Activated CD4-positive, alpha-beta T cell treated with anti-CD3 and anti-CD28 coated beads for 1 hour (primary cell): ENCODE results near the gene DMAC2L.
"Not testable (repeated sequence)": the region's sequence is repeated elsewhere in the genome, so short reads cannot be mapped to it uniquely, and the experiment has no call there.

Source experiments
- DNase-seq: peaks from one replicate; pipeline ENCODE4 v3.0.0-alpha.2; 2020

DMAC2L gene

GRCh38 chr14:50333014-50333509 is 20.9 kb downstream of the DMAC2L start:
- DNase-seq: no peak

- DNase-seq: no peak
Observed at GRCh38 chr14:50334211-50334610, 22.1 kb downstream of the DMAC2L start.

GRCh38 chr14:50335389-50335788 is 23.3 kb downstream of the DMAC2L start:
- DNase-seq: no peak

GRCh38 chr14:50335989-50336824 is 24.1 kb downstream of the DMAC2L start:
- no peak for DNase-seq

- no peak for DNase-seq
Observed at GRCh38 chr14:50338587-50338986, 26.5 kb downstream of the DMAC2L start.

GRCh38 chr14:50339178-50339804 is 27.2 kb downstream of the DMAC2L start:
- no peak for DNase-seq

GRCh38 chr14:50340045-50340444 is 27.9 kb downstream of the DMAC2L start:
- DNase-seq: no peak

GRCh38 chr14:50340963-50341362 is 28.8 kb downstream of the DMAC2L start:
- DNase-seq: no peak

GRCh38 chr14:50342221-50343078 is 30.3 kb downstream of the DMAC2L start:
- DNase-seq: no peak

- no peak for DNase-seq
Observed at GRCh38 chr14:50343434-50343833, 31.3 kb downstream of the DMAC2L start.

GRCh38 chr14:50344116-50344775 is 32.1 kb downstream of the DMAC2L start:
- DNase-seq: no peak

GRCh38 chr14:50344876-50345563 is 32.9 kb downstream of the DMAC2L start:
- DNase-seq: no peak

GRCh38 chr14:50345846-50346422 is 33.8 kb downstream of the DMAC2L start:
- no peak for DNase-seq

- DNase-seq: no peak
Observed at GRCh38 chr14:50347521-50347920, 35.4 kb downstream of the DMAC2L start.

- no peak for DNase-seq
Observed at GRCh38 chr14:50348933-50349332, 36.8 kb downstream of the DMAC2L start.

GRCh38 chr14:50350975-50351374 is 38.9 kb downstream of the DMAC2L start:
- no peak for DNase-seq

- no peak for DNase-seq
Observed at GRCh38 chr14:50352584-50352983, 40.5 kb downstream of the DMAC2L start.

GRCh38 chr14:50353126-50353525 is 41.0 kb downstream of the DMAC2L start:
- DNase-seq: no peak

GRCh38 chr14:50354527-50354926 is 42.4 kb downstream of the DMAC2L start:
- DNase-seq: no peak

GRCh38 chr14:50355692-50356091 is 43.6 kb downstream of the DMAC2L start:
- no peak for DNase-seq

GRCh38 chr14:50356283-50356682 is 44.2 kb downstream of the DMAC2L start:
- DNase-seq: not testable (repeated sequence)

- no peak for DNase-seq
Observed at GRCh38 chr14:50357124-50357523, 45.0 kb downstream of the DMAC2L start.
